ENCODE results near the gene SLC40A1.

SLC40A1 gene

DNA sequence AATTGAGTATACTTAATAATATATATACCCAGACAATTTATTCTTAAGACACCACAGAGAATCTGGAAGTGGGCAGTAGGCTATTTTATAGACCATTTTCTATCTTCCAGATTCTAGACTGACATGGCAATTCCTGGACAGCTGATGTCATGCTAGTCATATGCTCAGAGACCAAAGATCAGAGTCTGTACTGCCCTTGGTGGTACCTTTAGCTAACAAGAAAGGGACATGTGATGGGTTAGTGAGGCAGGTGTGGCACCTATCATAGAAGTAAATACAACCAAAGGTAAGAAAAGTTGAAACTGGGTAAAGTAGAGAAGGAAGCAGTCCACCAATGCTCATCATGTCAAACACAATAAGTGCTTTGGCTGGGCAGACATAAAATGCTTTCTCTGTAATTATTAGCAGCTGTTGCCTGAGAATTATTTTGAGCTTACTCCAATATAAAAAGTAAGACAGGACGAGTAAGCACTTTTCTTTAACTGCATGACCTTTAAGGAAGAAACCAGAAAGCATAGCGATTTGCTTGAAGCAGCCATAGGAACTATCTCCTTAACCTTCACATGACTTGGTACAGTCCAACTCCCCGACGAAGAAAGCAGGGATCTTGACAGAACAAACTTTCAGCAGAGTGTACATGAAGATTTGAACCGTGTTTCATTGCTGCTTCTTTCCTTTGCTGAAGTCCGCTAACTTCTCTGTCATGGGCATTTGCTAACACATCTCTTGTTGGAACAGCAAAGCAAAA is 47.1 kb downstream of the SLC40A1 start:
- Histone ChIP-seq H3K9me3 (no peaks in the 10 kb centered on the region; the same call in 1 of the 2 replicates), H3K4me3 (no peak overlapping the region), H3K4me1 (peaks cover 7% of the 10 kb centered on the region), H3K27me3 (ENCODE audit: low read depth) (no peaks in the 10 kb centered on the region), H3K36me3 (replicated peaks) (no peaks in the 10 kb centered on the region)
- no peak for DNase-seq (ENCODE audit: low spot score in 2 of 2)
- in situ Hi-C loops (cut with MboI; ENCODE audit: low sequenced_read_pairs), result no loop called here

- H3K4me1 ChIP-seq, result peaks cover 15% of the 10 kb centered on the region
- H3K27me3 ChIP-seq (ENCODE audit: low read depth), result no peaks in the 10 kb centered on the region
- in situ Hi-C loops (cut with MboI; ENCODE audit: low sequenced_read_pairs), result no loop called here
- DNase-seq (ENCODE audit: low spot score in 2 of 2), result no peak
- no peaks in the 10 kb centered on the region for H3K36me3 ChIP-seq (replicated peaks)
- H3K4me3 ChIP-seq, result no peak overlapping the region
- no peaks in the 10 kb centered on the region; the same call in 1 of the 2 replicates for H3K9me3 ChIP-seq
Measured at GRCh38 chr2:189530965-189531637, 49.5 kb downstream of the SLC40A1 start.

DNA sequence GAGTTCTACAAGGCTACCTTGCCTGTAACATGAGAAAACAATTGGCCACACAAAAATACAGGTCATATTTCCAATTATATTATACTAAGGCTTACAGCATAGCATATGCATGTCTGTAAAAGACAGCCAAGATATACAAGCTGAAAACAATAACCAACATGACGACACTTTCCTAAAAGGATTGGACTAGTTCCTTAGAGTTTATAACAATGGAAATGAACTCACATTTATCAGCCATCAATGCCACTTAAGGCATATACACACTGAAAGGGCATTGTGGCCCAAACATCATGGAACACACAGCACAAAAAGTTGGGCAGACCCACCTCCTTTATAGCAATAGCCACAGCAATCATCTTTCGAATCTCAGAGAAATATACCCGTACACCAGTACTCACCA is 52.0 kb downstream of the SLC40A1 start:
- Histone ChIP-seq H3K36me3 (replicated peaks) (no peaks in the 10 kb centered on the region), H3K4me3 (no peak overlapping the region), H3K9me3 (no peaks in the 10 kb centered on the region; the same call in 1 of the 2 replicates), H3K4me1 (peaks cover 15% of the 10 kb centered on the region), H3K27me3 (ENCODE audit: low read depth) (no peaks in the 10 kb centered on the region)
- DNase-seq (ENCODE audit: low spot score in 2 of 2), result no peak
- in situ Hi-C loops (cut with MboI; ENCODE audit: low sequenced_read_pairs), result no loop called here

DNA sequence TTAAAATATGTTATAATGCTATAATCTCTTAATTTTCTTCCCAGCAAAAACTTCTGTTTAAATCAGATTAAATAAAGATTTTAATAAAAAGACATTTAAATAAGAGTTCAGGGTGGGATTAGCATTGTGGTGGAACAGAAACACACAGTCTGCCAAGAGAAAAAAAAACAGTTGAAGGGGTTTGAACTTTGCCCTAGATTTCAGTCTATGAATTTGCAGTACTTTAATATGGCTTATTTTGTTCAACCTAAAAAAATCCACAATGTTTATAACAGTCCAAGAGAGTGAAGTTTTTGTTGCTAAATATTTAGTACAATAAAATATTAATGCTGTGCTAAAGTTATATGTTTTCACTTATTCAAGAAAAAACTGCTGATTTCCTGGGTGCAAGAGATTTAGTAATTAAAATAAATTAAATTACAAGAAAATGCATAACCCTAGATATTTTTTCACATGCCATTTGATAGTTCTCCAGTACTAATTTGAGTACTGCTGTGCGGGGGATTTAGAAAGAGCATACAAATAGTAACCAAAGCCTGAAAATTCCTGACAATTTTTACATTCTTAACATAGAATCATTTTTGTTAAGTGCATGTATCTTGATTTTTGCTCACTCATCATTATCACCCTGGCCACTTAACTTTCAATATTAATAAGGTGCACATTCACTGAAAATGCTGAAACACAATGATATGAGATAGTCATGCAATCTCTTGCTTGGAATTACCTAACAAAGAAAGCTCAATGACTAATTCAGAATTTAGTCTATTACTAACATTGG is 52.6 kb downstream of the SLC40A1 start:
- no peak for DNase-seq (ENCODE audit: low spot score in 2 of 2)

DNA sequence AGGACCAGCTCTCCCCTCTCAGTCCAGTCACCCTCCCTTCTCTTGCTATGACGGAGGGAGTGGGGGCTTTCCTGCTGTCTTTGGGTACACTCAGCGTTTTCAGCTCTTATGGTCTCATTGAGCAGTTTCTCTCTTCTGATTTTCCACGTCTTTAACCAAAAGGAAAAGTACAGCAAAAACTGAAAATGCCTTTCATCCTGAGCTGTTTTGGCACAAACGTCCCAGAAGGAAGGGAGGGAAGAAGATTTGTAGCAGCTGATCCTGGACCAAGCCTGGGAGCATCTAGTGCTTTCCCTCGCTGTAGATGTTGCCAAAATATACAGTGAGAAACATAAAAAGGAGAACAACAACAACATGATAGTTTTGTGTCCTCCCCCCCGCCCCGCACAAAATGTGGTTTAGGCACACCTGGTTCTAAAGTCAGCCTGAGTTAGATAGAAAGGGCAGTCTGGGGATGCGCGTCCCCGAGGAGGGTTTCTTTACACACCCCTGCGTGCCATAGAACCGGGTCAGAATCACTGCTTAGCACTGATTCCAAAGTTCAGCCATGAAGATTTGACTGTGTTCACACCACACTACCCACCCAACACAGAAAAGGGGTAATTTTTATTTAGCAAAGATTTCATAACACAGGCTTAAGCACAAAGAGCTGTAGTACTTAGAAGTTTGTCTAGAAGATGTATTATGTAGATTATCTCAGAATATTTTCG is 53.4 kb downstream of the SLC40A1 start:
- in situ Hi-C loops (cut with MboI; ENCODE audit: low sequenced_read_pairs), result no loop called here
- H3K36me3 ChIP-seq (replicated peaks), result no peaks in the 10 kb centered on the region
- no peak for DNase-seq (ENCODE audit: low spot score in 2 of 2)
- H3K27me3 ChIP-seq (ENCODE audit: low read depth), result no peaks in the 10 kb centered on the region
- H3K4me3 ChIP-seq, result no peak overlapping the region
- H3K4me1 ChIP-seq, result peaks cover 15% of the 10 kb centered on the region
- no peaks in the 10 kb centered on the region; the same call in 1 of the 2 replicates for H3K9me3 ChIP-seq

More for the DNA sequence above, 52.6 kb downstream of the SLC40A1 start:
- in situ Hi-C loops (cut with MboI; ENCODE audit: low sequenced_read_pairs), result no loop called here
- peaks cover 15% of the 10 kb centered on the region for H3K4me1 ChIP-seq
- no peaks in the 10 kb centered on the region for H3K27me3 ChIP-seq (ENCODE audit: low read depth)
- no peaks in the 10 kb centered on the region; the same call in 1 of the 2 replicates for H3K9me3 ChIP-seq
- H3K4me3 ChIP-seq, result no peak overlapping the region
- no peaks in the 10 kb centered on the region for H3K36me3 ChIP-seq (replicated peaks)

GRCh38 chr2:189526241-189526640 is 54.3 kb downstream of the SLC40A1 start:
- Histone ChIP-seq H3K4me3 (no peak overlapping the region), H3K27me3 (ENCODE audit: low read depth) (no peaks in the 10 kb centered on the region), H3K36me3 (replicated peaks) (no peaks in the 10 kb centered on the region), H3K4me1 (peaks cover 15% of the 10 kb centered on the region), H3K9me3 (no peaks in the 10 kb centered on the region; the same call in 1 of the 2 replicates)
- DNase-seq (ENCODE audit: low spot score in 2 of 2), result no peak
- in situ Hi-C loops (cut with MboI; ENCODE audit: low sequenced_read_pairs), result no loop called here

GRCh38 chr2:189524746-189525145 is 55.8 kb downstream of the SLC40A1 start:
- no peak for DNase-seq (ENCODE audit: low spot score in 2 of 2)
- H3K27me3 ChIP-seq (ENCODE audit: low read depth), result no peaks in the 10 kb centered on the region
- peaks cover 15% of the 10 kb centered on the region for H3K4me1 ChIP-seq
- H3K9me3 ChIP-seq, result no peaks in the 10 kb centered on the region; the same call in 1 of the 2 replicates
- in situ Hi-C loops (cut with MboI; ENCODE audit: low sequenced_read_pairs), result no loop called here
- H3K36me3 ChIP-seq (replicated peaks), result no peaks in the 10 kb centered on the region
- H3K4me3 ChIP-seq, result no peak overlapping the region

DNA sequence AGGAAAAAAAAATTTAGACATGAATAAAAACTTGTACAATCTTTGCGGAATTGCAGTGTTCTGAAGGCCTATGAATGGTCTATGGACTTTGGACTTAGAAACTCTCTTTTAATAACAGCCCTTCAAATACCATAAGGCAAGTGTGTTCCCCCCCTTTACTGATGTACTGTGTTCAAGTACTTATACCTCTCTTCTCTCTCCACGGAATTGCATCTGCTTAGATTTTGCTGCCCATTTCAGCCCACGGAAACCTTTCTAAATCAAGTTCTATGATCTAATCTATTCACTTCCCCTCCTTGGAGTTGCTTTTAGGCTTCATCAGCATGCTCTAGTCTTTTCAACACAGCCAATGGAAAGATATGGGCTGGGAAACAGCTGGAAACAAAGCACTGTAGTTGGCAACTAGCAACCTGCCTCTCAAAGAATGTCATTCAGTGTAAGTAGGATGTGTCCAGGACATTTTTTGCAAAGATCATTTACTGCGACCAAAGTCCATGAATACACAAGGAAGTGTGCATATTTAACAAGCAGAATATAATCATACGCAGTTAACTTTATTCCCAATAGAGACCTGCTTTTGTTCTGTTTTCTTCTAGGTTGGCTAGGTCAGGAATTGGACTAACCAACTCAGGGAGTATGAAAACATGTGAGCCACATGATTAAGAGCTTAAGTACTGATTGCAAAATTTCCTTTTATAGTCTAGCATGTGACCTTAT is 58.0 kb downstream of the SLC40A1 start:
- no peak for DNase-seq (ENCODE audit: low spot score in 2 of 2)
- H3K4me3 ChIP-seq, result no peak overlapping the region

DNA sequence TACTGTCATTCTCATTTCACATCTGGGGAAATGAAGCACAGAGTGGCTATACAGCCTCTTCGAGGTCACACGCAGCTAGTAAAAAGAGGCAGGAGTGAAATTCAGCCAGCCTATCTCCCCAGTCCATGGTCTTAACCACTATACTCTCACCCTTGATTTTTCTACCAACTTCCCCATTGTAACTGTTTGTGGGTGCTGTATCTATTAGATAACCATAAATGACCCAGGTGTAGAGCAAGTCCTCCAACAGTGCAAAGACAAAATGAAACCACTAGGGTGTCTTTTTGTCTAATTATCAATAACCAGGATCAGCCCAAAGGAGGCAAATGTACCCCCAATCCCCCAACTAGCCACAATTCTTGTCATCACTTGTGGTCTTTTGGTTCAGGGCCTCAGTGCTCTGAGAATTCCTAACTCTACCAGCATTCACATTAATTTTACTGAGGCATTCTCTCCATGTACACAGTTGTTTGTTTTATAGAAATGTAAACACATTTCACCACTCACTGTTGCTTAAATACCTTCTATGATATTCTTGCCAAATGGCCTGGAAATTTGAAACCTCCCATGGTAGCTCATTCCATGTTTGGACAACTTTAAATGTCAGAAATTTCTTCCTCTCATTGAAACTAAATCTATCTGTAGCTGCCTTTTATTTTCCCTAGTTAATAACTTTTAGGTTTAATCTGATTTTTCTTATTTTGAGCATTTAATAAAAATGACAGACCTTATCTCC is 58.7 kb downstream of the SLC40A1 start:
- no peak for DNase-seq (ENCODE audit: low spot score in 2 of 2)
- Histone ChIP-seq H3K27me3 (ENCODE audit: low read depth) (no peaks in the 10 kb centered on the region), H3K4me1 (no peaks in the 10 kb centered on the region), H3K9me3 (no peaks in the 10 kb centered on the region), H3K4me3 (no peak overlapping the region), H3K36me3 (replicated peaks) (no peaks in the 10 kb centered on the region)
- in situ Hi-C loops (cut with MboI; ENCODE audit: low sequenced_read_pairs), result no loop called here

More for the DNA sequence above, 58.0 kb downstream of the SLC40A1 start:
- Histone ChIP-seq H3K27me3 (ENCODE audit: low read depth) (no peaks in the 10 kb centered on the region), H3K4me1 (no peaks in the 10 kb centered on the region; the same call in 1 of the 2 replicates), H3K36me3 (replicated peaks) (no peaks in the 10 kb centered on the region), H3K9me3 (no peaks in the 10 kb centered on the region)
- in situ Hi-C loops (cut with MboI; ENCODE audit: low sequenced_read_pairs), result no loop called here

GRCh38 chr2:189519631-189520387 is 60.8 kb downstream of the SLC40A1 start:
- H3K4me3 ChIP-seq, result no peak overlapping the region
- H3K9me3 ChIP-seq, result no peaks in the 10 kb centered on the region
- in situ Hi-C loops (cut with MboI; ENCODE audit: low sequenced_read_pairs), result no loop called here
- no peaks in the 10 kb centered on the region for H3K27me3 ChIP-seq (ENCODE audit: low read depth)
- H3K4me1 ChIP-seq, result no peaks in the 10 kb centered on the region
- H3K36me3 ChIP-seq (replicated peaks), result no peaks in the 10 kb centered on the region
- no peak for DNase-seq (ENCODE audit: low spot score in 2 of 2)

- Histone ChIP-seq H3K9me3 (no peaks in the 10 kb centered on the region), H3K36me3 (replicated peaks) (no peaks in the 10 kb centered on the region), H3K4me1 (no peaks in the 10 kb centered on the region), H3K4me3 (no peak overlapping the region), H3K27me3 (ENCODE audit: low read depth) (no peaks in the 10 kb centered on the region)
- DNase-seq (ENCODE audit: low spot score in 2 of 2), result no peak
- in situ Hi-C loops (cut with MboI; ENCODE audit: low sequenced_read_pairs), result no loop called here
Measured at GRCh38 chr2:189517847-189518535, 62.6 kb downstream of the SLC40A1 start.
